Transverse colon (tissue), 4 donors: ENCODE measurements around the gene BLOC1S6. TPM values are rescaled to one million over a fixed set of nuclear protein-coding genes. Genes with fewer than 3 reads are reported as not detected.

Experiments
- DNase-seq: peaks from one replicate; pipeline ENCODE4 v3.0.0-alpha.2; 2019
- H3K27ac ChIP-seq, 4 donors: fragments of 200-600 bp; sonication (generic); 2 replicates each; pipeline ENCODE4 v1.5.1; 2016 to 2018; ENCODE audit warnings: inconsistent platforms in 4 of 4
- H3K27me3 ChIP-seq: fragments of 200-600 bp; sonication (generic); 2 replicates; pipeline ENCODE4 v1.5.1; 2017; ENCODE audit warnings: inconsistent platforms
- H3K36me3 ChIP-seq, 4 donors: fragments of 200-600 bp; sonication (generic); 2 replicates each; pipeline ENCODE4 v1.5.1; 2017 to 2019; ENCODE audit warnings: inconsistent platforms in 4 of 4
- H3K4me1 ChIP-seq, 4 donors: fragments of 200-600 bp; sonication (generic); 2 replicates each; pipeline ENCODE4 v1.5.1; 2017 to 2020; ENCODE audit warnings: inconsistent platforms in 4 of 4
- H3K4me3 ChIP-seq, 4 donors: fragments of 200-600 bp; sonication (generic); 1 replicate in 1 of 4; 2 replicates in 3 of 4; pipeline versions ENCODE4 v1.5.1 to v1.6.1; 2017 to 2019; ENCODE audit warnings: inconsistent platforms in 4 of 4
- H3K9me3 ChIP-seq, 2 donors: fragments of 200-600 bp; sonication (generic); 2 replicates each; pipeline ENCODE4 v1.5.1; 2017 to 2019; ENCODE audit warnings: inconsistent platforms in 2 of 2
- CTCF ChIP-seq, 5 experiments: fragments of 200-600 bp in 3 of 5; fragments of 450-650 bp in 2 of 5; sonication (generic) in 3 of 5; IDR thresholded peaks; 1 replicate in 2 of 5; 2 replicates in 3 of 5; pipeline ENCODE4 v1.5.1; 2016 to 2017; ENCODE audit warnings: antibody characterized with exemption in 5 of 5, inconsistent platforms in 3 of 5, mild to moderate bottlenecking in 2 of 5, moderate library complexity in 1 of 5
- EP300 ChIP-seq: sonication (generic); formaldehyde crosslinking; IDR thresholded peaks from one replicate; pipeline ENCODE4 v1.6.1; 2017; ENCODE audit warnings: antibody characterized with exemption, low read depth
- POLR2A ChIP-seq: fragments of 450-650 bp; IDR thresholded peaks from one replicate; pipeline ENCODE4 v1.6.1; 2016; ENCODE audit warnings: antibody characterized with exemption, mild to moderate bottlenecking, moderate library complexity
- POLR2AphosphoS5 ChIP-seq, 3 donors: sonication (generic); formaldehyde crosslinking; IDR thresholded peaks; one replicate each; pipeline ENCODE4 v1.6.1; 2016; ENCODE audit warnings: antibody characterized with exemption in 3 of 3
- WGBS, 2 donors: methylation state at CpG; one replicate each; pipeline ENCODE4 v1.1.5; 2018; ENCODE audit warnings: low coverage in 1 of 2; 5-methylcytosine and 5-hydroxymethylcytosine counted together
- in situ Hi-C, 4 donors: fragments of 200-750 bp; cut with MboI; loops; one replicate each; pipeline versions ENCODE4 v1.15.0 to v1.15.1; 2017; ENCODE audit warnings: low sequenced_read_pairs in 3 of 4, low pct_ligation_motif_present in 1 of 4, low pct_unique_long_range_greater_than_20kb in 1 of 4
- intact Hi-C: fragments of 100-400 bp; cut with DNase I; formaldehyde crosslinking; loops from one replicate; pipeline ENCODE4 v1.15.1; 2023; ENCODE audit warnings: low total_unique reads
- total RNA-seq, 4 donors: library from RNA; depleted of rRNA; stranded (reverse); fragments of >200 nt; gene quantifications; one replicate each; pipeline ENCODE4 v1.1.0, GENCODE V29; 2016

BLOC1S6 gene
- total RNA-seq, 4 donors from 2014 or later = 6.7 to 35.4 (median 23.8) TPM

- 84 to 94% methylated on average over 2 to 3 of the region's 3 CpGs for WGBS, 2 donors
These were observed 36.7 kb upstream of the BLOC1S6 start for GRCh38 chr15:45550436-45550835.

GRCh38 chr15:45551676-45552075, 35.5 kb upstream of the BLOC1S6 start:
- in situ Hi-C loops = no loop called here
- Histone ChIP-seq H3K4me3 (no peak overlapping the region), H3K4me1 (no peaks in the 10 kb centered on the region), H3K9me3 (no peaks in the 10 kb centered on the region), H3K36me3 (no peaks in the 10 kb centered on the region), H3K27me3 (no peaks in the 10 kb centered on the region), H3K27ac (no peak overlapping the region)
- no peak for TF ChIP-seq POLR2AphosphoS5 (IDR thresholded peaks at IDR 0.05)
- no peak for TF ChIP-seq CTCF (IDR thresholded peaks at IDR 0.05)
- no peak for TF ChIP-seq POLR2A
- intact Hi-C loops = no loop called here
- 63 to 72% methylated on average over 3 of the region's 3 CpGs for WGBS, 2 donors
- no peak for DNase-seq

More at GRCh38 chr15:45550436-45550835, 36.7 kb upstream of the BLOC1S6 start:
- TF ChIP-seq EP300 (no peak), CTCF (IDR thresholded peaks at IDR 0.05) (no peak), POLR2AphosphoS5 (IDR thresholded peaks at IDR 0.05) (no peak), POLR2A (no peak)
- H3K27me3 ChIP-seq = no peaks in the 10 kb centered on the region
- in situ Hi-C loops = no loop called here
- intact Hi-C loops = no loop called here
- no peaks in the 10 kb centered on the region for H3K4me1 ChIP-seq
- no peak overlapping the region for H3K27ac ChIP-seq
- no peaks in the 10 kb centered on the region for H3K9me3 ChIP-seq
- H3K4me3 ChIP-seq = no peak overlapping the region
- no peaks in the 10 kb centered on the region for H3K36me3 ChIP-seq
- DNase-seq = no peak

GRCh38 chr15:45555934-45556608, 31.1 kb upstream of the BLOC1S6 start:
- Histone ChIP-seq H3K36me3 (no peaks in the 10 kb centered on the region), H3K4me3 (no peak overlapping the region), H3K4me1 (no peaks in the 10 kb centered on the region), H3K27ac (no peak overlapping the region), H3K27me3 (no peaks in the 10 kb centered on the region), H3K9me3 (no peaks in the 10 kb centered on the region)
- TF ChIP-seq EP300 = no peak
- no peak for TF ChIP-seq POLR2A
- no peak for TF ChIP-seq CTCF (IDR thresholded peaks at IDR 0.05)
- no peak for TF ChIP-seq POLR2AphosphoS5 (IDR thresholded peaks at IDR 0.05)
- in situ Hi-C loops = no loop called here
- intact Hi-C loops = no loop called here
- no peak for DNase-seq
- WGBS, 2 donors = 40 to 49% methylated on average over 2 to 3 of the region's 3 CpGs

- Histone ChIP-seq H3K27ac (no peak overlapping the region), H3K36me3 (no peaks in the 10 kb centered on the region), H3K4me3 (no peak overlapping the region), H3K4me1 (no peaks in the 10 kb centered on the region), H3K9me3 (no peaks in the 10 kb centered on the region), H3K27me3 (no peaks in the 10 kb centered on the region)
- no peak for DNase-seq
- in situ Hi-C loops (no loop called here), intact Hi-C loops (no loop called here)
- TF ChIP-seq POLR2AphosphoS5 (IDR thresholded peaks at IDR 0.05) = no peak
- no peak for TF ChIP-seq EP300
- TF ChIP-seq POLR2A = no peak
- no peak for TF ChIP-seq CTCF (IDR thresholded peaks at IDR 0.05)
- 59 to 72% methylated on average over 3 of the region's 3 CpGs for WGBS, 2 donors
These were observed 14.6 kb upstream of the BLOC1S6 start for GRCh38 chr15:45572617-45573016.
